Kidney tubule cell (primary cell): Measurements from ENCODE around the gene NOC4L.
"Not testable (repeated sequence)": the region's sequence is repeated elsewhere in the genome, so short reads cannot be mapped to it uniquely, and the experiment has no call there.

Experiments used
- DNase-seq: peaks from one replicate; pipeline ENCODE4 v3.0.0-alpha.2; 2018; ENCODE audit warnings: low spot score

NOC4L gene

DNA sequence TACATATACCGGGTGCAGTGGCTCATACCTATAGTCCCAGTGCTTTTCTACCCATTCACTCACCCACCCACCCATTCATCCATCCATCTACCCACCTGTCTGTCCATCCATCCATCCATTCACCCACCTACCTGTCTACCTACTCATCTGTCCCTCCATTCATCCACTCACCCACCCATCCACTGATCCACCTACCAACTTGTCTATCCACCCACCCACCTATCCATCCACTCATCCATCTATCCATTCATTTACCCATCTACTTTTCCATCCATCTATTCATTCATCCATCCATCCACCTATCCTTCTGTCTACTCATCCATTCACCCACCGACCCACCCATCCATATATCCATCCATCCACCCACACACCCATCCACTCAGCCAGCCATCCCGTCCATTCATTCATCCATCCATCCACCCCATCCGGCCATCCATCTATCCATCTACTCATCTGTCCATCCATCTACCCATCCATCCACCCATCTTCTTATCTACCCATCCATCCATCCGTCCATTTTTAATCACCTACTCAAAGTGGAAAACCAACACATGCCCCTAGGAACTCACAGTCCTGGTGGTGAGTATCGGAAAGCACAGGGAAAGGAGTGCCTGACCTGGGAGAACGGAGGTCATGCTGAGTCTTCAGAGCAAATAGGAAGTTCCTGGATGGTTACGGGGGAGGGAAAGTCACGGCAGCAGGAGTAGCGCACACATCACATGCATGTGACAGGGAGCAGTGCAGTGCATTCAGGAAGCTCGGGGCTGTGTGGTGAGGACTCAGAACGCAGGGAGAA lies 20.1 kb upstream of the NOC4L start:
- no peak for DNase-seq

DNA sequence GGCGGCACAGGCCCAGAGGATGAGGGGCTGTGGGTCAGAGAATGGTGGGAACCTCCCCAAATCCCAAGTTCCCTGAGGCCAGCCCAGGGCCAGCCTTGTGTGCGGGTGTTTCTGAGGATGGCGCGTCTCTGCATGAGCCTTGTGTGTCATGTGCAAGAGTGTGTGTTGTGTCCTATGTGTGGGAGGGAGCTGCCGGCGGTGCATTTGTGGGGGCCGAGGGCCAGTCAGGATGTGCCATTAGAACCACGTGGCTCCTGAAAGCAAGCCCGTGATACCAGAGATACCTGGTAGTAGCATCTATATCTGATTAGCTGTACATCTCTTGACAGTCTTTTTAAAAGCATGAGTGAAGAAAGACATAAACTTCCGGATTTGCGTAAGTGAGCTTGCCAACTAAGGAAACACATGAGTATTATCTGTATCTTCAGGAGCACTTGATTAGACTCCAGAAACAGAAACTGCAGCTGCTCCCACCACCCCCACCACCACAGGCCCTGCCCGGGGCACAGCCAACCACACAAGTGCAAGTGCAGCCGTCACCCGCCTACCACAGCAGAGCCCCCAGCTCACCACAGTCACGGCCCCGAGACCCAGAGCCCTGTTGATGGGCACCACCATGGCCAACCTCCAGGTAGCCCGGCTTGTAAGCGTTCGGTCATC lies 19.4 kb upstream of the NOC4L start:
- DNase-seq: no peak

DNA sequence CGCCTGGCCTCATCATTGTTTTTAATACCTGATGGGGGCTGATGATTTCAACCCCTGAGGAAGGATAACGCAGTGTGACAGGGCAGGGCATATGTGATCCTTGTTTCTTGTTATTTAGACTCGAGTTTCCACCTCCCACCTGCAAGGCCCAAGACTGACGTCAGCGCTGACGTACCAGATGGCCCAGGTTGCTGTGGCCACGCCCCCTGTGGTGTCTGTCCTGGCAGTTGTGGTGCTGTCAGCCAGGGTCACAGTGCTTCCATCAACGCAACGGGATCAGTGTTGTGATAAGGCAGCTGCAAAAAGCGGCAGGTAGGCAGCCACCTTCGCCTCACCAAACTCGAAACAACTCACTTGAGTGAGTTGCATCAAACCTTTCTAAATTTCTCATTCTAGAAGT lies 18.5 kb upstream of the NOC4L start:
- DNase-seq: no peak

- DNase-seq: no peak
Measured at GRCh38 chr12:132127041-132127440, 17.2 kb upstream of the NOC4L start.

- no peak for DNase-seq
Measured at GRCh38 chr12:132129007-132129406, 15.2 kb upstream of the NOC4L start.

GRCh38 chr12:132130690-132131089 lies 13.6 kb upstream of the NOC4L start:
- no peak for DNase-seq

DNA sequence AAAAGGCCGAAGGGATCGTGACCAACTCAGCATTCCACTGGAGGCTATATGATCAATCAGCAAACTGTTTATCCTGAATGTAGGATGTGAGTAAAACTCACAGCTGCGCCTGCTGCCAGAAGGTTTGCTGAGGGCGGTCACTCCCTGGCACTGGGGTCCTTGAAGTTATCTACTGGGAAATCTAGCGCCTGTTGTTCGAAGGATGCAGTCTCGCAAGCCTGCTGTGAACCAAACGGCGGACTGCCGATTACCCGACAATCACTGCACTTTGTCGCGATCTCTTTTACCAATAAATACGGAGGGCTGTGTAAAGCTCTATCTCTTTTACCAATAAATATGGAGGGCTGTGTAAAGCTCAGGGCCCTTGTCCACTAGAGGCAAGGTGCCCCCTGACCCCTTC lies 13.0 kb upstream of the NOC4L start:
- DNase-seq: no peak

- no peak for DNase-seq
Measured at GRCh38 chr12:132131952-132132351, 12.3 kb upstream of the NOC4L start.

DNA sequence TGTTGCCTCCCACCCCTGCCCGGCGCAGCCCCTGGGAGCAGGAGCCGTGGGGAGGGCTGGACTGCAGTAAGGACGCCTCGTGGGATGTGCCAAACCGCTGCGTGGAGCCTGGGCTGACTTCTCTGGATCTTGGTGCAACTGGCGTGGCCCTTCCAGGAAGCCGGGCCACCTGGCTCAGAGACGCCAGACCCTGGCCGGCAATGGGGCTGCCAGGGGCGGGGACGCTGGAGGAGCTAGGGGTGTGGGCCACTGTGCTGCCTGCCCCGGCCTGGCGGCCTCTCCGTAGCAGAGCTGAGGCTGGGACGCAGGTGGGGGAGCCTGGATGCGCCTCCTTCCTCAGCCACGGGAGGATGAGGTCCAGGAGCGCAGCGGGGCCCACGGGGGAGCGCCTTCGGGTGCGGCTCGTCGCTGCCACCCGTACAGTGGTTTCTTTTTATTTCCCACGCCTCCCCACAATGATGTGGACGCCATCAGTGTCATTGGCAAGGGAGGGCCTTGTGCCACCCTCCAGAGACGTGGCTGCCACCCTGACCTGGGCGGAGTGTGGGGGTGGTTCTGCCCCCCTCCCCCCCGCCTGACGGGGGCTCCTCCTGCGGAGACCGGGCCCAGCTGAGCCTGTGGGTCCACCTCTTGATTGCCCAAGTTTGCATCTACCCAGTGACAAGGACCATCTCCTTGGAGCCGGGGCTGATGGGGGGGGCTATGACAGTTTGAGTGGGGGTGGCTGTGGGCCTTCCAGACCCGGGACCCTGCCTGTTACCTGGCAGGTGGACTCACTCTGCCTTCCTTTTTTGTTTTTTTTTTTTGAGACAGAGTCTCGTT lies 11.4 kb upstream of the NOC4L start:
- DNase-seq: no peak

GRCh38 chr12:132133952-132134652 lies 10.2 kb upstream of the NOC4L start:
- no peak for DNase-seq

GRCh38 chr12:132134653-132135183 lies 9.5 kb upstream of the NOC4L start:
- DNase-seq: not testable (repeated sequence)

DNA sequence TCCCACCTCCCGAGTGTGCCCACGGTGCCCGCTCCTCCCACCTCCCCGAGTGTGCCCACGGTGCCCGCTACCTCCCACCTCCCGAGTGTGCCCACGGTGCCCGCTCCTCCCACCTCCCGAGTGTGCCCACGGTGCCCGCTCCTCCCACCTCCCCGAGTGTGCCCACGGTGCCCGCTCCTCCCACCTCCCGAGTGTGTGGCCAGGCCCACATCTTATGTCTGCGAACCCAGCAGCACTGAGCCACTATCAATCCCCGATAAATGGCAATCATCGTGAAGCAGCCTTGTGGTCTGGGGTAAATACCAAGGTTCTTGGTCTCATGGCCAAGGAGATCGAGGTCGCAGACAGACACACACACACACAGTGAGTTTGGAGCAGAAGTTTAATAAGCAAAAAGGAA lies 8.0 kb upstream of the NOC4L start:
- DNase-seq: not testable (repeated sequence)

- DNase-seq: no peak
Measured at GRCh38 chr12:132137483-132138125, 6.7 kb upstream of the NOC4L start.

GRCh38 chr12:132138941-132139871 lies 5.1 kb upstream of the NOC4L start:
- DNase-seq: no peak

GRCh38 chr12:132139912-132140311 lies 4.3 kb upstream of the NOC4L start:
- no peak for DNase-seq

GRCh38 chr12:132140501-132140900 lies 3.8 kb upstream of the NOC4L start:
- no peak for DNase-seq

DNA sequence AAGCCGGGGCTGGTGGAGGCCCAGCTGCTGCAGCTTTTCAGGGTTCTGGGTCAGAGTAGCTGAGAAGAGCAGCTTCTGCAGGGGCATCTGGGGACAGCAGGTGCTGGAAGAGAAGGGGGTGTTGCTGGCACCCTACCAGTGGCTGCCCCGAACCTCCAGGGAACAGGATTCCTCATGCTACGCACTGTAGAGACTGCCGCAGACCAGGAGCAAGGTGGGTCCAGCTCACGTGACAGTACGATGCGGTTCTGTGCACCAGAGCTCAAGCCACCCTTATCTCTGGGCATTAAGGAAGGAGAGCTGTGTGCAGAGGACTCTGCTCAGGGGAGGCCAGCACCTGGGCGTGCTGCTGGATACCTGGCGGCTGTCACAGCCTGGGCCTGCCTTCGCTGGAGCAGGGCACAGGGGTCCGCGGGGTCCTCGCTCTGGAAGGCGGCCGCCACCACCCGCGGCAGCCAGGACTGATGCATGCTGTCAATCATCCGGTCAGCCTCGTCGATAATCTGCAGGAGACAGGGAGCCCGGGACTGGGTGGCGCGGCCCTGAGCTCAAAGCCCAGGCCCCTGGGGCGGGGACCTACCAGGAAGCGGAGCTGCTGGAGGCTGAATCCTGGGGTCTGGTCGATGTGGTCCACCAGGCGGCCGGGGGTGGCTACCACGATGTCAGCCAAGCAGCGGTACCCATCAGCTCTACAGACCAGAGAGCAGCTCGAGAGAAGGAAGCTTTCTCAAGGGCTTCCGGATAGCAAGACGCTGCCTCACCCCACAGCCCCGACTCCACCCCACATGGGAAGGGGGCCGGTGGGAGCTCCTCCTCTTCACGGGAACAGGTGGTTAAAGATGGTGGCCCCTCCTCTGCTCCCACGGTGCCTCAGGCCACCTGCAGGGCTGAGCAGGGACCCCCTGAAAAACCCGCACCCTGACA lies 3.1 kb upstream of the NOC4L start:
- no peak for DNase-seq

GRCh38 chr12:132141976-132142678 lies 2.1 kb upstream of the NOC4L start:
- no peak for DNase-seq
